NCI-H82 (cell line): ENCODE results near the gene SUSD4.
A peak's percentile ranks its signal among the peaks of the same experiment; 100 is the strongest.
"Not testable (repeated sequence)": the region's sequence is repeated elsewhere in the genome, so short reads cannot be mapped to it uniquely, and the experiment has no call there.

Experiments
- DNase-seq: peaks from one replicate; lab custom pipeline; 2025; lab: John Stamatoyannopoulos, UW

Gene SUSD4, protein sequence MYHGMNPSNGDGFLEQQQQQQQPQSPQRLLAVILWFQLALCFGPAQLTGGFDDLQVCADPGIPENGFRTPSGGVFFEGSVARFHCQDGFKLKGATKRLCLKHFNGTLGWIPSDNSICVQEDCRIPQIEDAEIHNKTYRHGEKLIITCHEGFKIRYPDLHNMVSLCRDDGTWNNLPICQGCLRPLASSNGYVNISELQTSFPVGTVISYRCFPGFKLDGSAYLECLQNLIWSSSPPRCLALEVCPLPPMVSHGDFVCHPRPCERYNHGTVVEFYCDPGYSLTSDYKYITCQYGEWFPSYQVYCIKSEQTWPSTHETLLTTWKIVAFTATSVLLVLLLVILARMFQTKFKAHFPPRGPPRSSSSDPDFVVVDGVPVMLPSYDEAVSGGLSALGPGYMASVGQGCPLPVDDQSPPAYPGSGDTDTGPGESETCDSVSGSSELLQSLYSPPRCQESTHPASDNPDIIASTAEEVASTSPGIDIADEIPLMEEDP

GRCh38 chr1:223363856-223364684 lies at the start of gene SUSD4:
TSS of gene SUSD4 (minus strand) at chr1:223364176. CDS start at chr1:223363425, 751 bp downstream.
- peak; percentile 89 for DNase-seq

GRCh38 chr1:223413216-223413615 lies 49.2 kb upstream of the SUSD4 start:
- no peak for DNase-seq

- no peak for DNase-seq
Observed at GRCh38 chr1:223411710-223412109, 47.7 kb upstream of the SUSD4 start.

DNA sequence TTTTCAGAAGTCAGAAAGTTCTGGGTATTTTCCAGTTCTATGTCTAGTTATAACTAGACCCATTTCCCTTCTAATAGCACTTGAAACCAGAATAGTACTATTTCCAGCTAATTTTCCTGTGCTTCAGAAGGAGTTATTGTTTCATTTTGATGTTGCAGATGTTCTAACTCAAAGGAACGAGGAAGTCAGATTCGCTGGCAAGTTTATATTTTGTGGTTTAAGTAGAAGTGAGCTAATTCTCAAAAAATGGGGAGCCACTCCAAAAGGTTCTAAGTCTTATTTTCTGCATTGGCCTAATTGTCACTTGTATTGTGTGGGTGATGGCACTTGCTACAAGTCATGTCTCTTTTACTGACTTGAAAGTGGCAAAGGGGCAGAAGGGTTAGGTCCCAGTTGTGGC lies 47.3 kb upstream of the SUSD4 start:
- no peak for DNase-seq

- no peak for DNase-seq
Observed at GRCh38 chr1:223410036-223410435, 46.1 kb upstream of the SUSD4 start.

DNA sequence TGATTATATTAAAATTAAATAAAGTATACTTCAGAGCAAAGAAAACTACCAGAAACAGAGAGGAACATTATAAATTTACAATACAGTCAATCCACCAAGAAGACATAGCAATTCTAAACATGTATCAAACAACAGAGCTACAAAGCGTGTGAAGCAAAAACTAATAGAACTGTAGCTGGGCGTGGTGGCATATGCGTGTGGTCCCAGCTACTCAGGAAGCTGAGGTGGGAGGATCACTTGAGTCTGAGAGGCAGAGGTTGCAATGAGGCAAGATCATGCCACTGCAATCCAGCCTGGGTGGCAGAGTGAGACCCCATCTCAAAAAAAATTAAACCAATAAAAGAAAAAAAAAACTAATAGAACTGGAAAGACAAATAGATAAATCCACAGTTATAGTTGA lies 41.5 kb upstream of the SUSD4 start:
- no peak for DNase-seq

DNA sequence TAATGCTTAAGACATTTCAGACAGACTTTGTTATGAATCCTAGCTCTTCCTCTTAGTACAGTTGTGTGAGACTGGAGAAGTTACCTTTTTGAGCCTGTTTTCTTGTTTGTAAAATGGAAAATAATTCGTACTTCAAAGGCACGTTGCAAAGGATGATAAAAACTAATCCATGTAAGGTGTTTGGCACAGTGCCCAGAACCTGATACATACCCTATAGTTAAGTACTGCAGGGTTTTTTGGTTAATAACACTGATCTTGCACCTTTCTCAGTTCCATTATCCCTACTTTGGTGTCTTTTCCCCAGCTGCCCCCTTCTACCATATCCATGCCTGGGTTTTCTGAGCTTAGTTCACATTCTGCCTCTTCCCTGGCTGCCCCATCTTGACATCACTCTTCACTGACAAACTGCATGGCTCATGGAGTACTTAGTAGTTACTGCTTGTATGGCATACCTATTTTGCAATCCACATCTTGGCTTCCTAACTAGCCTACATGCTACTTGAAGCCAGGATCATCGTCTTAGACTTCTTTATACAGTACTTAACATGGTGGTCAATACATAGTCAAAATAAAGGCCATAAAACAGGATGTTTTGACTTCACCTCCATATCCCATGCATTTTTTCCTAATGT lies 39.3 kb upstream of the SUSD4 start:
- peak; percentile 70 for DNase-seq

DNA sequence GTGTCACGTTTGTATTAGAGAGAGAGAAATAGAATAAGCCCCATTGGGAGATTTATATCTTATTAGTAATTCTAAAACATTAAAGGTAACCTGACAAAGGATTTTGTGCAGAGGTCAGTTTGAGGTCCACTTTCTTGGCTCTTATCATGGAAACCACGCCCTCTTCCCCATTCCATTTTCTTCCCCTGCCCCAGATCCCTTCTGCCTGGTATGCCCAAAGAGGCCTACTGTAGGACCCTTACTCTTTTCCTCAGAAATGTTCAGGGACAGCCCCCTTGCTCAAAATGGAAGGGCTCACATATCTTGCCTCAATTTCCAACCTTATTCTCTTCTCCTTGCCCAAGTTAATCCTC lies 38.8 kb upstream of the SUSD4 start:
- DNase-seq, result no peak

DNA sequence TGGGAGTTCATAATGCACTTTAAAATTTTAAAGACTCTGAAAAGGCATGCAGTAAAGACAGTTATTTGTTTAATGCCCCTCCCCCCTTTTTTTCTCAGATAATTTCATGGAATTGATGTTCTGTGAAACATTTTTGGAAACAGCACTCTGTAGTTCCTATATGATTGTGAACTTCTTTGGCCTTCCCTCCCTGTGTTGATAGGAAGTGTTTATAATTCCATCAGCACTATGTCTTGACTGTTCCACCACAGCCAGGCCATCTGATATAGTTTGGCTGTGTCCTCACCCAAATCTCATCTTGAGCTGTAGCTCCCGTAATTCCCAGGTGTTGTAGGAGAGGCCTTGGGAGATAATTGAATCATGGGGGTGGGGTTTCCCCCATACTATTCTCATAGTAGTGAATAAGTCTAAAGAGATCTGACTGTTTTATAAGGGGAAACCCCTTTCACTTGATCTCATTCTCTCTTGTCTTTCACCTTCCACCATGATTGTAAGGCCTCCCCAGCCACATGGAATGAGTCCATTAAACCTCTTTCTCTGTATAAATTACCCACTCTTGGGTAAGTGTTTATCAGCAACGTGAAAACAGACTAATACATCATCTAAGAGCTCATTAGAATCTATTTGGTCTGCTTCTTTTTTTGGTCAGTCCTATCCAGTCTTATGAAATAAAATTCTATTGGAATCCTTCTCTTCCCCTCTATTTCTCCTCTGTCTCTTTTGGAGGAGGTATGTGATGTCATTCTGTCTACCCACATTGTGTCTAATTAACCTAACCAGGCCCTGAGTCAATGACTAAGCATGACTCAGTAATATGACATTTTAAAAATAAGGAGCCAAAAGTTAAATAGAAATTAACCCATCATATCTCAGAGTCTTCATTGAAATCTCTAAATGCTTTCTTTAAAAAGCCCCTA lies 38.2 kb upstream of the SUSD4 start:
- peak; percentile 23 for DNase-seq

DNA sequence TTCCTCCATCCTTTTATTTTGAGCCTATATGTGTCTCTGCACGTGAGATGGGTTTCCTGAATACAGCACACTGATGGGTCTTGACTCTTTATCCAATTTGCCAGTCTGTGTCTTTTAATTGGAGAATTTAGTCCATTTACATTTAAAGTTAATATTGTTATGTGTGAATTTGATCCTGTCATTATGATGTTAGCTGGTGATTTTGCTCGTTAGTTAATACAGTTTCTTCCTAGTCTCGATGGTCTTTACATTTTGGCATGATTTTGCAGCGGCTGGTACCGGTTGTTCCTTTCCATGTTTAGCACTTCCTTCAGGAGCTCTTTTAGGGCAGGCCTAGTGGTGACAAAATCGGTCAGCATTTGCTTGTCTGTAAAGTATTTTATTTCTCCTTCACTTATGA lies 35.4 kb upstream of the SUSD4 start:
- not testable (repeated sequence) for DNase-seq

- no peak for DNase-seq
Observed at GRCh38 chr1:223394706-223395105, 30.7 kb upstream of the SUSD4 start.

DNA sequence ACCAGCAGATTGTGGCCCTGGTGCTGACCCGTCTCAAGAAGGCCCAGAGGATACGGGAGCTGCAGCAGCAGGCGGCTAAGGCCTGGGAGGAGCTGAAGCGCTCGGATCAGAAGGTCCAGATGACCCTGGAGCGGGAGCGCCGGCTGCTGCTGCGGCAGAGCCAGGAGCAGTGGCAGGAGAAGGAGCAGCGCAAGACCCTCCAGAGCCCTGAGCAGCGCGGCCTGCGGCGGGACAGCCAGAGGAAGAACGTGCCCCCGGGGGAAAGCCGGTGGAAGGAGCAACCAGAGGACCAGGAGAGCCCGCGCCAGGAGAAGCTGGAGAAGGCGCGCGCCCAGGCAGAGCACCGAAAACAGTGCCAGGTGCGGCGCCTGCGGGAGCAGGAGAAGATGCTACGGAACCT lies 30.3 kb upstream of the SUSD4 start:
- no peak for DNase-seq

DNA sequence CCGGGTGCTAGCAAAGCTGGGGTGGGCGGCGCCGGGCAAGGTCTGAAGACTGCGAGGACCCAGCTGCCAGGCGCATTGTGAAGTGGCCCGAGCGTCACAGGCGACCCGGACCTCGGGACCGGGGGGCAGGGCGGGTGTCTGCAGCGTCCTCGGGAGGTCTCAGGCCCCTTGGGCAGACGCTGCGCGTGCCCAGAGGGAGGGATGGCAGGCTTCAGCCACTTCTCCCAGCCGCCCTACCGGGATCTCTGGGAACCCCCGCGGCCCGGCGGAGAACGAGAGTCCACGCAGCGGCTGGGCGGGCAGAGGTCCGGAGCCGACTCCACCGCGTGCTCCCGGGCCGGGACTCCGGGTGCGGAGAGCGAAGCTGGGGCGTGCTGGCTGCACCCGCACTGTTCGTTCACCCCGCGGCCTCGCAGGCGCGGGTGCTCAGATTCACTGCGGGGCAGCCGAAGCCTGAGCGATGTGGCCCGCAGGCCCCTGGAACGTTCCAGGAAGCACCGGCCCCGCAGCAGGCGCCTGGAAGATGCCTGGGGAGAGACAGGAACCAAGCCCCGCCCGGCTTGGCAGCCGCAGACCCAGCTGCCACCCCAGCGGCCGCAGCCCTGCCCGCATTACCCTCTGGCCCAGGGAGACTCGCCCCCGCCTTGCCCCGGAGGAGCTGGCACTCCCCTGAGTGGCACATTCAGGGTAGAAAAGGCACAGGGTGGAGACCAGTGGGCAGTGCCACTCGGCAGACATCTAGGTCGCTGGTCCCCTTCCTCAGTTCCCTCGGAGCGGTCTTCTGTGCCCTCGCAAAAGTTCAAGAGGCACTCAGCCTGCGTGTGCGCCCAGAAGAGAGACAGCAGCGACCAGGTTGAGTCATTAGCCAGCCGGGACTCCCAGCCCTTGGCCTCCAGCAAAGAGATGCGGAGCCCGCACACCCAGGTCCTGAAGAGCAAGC lies 29.6 kb upstream of the SUSD4 start, which contains the start of gene CCDC185:
Gene CCDC185 (plus strand): TSS at position 141 of the 940 bp plus-strand sequence. CDS start 61 bp downstream, at position 202.
- no peak for DNase-seq

DNA sequence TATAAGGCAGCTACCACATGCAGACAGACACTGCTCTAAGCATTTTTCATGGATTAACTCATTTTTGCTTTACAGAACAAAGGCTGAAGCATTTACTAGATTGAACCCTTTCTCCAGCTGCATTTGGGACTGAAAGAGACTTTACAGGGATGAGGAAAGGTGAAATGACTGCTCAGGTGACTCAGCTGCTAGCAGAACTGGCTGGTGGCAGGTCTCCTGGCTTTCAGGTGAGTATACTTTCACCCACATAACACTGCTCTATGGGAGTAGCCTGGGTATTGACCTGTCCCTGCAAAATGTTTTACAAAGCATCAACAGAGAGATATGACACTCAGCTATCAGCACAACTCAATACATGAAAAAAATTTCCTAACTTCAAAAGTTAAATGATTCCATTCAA lies 26.6 kb upstream of the SUSD4 start:
- no peak for DNase-seq

DNA sequence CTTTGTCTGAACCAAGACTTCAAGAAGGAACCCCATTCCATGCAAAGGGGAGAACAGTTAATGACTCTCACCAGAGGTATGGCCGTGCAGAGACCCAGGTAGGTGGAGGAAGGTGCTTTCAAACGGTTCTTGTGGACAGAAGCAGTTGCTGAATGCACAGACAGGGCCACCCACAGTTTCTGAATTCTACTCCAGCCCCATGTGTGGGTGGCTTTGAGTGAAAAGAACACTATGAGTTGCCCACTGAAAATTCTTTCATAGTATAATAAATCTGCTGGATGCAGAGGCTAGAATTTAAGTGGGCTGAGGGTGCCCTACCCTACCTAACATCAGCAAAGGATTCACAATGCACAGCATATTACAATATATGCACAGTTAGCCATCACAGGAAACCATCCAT lies 22.0 kb upstream of the SUSD4 start:
- DNase-seq, result no peak

DNA sequence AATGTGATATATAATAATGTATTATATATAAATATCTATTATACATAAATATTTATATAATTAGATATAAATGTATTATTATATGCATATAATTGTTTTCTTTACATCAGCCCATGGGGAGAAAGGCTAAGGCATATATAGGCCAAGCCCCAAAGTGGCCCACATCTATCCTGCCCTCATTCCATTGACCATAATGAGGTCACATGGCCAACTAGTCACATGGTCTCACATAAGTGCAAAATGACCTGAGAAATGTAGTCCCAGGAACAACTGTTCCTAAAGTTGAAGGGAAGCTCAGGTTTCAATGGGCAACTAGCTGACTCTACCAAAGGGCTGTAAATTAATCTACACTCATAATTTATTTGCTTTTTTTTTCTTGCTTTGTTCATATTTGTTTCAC lies 14.8 kb upstream of the SUSD4 start:
- DNase-seq, result no peak

DNA sequence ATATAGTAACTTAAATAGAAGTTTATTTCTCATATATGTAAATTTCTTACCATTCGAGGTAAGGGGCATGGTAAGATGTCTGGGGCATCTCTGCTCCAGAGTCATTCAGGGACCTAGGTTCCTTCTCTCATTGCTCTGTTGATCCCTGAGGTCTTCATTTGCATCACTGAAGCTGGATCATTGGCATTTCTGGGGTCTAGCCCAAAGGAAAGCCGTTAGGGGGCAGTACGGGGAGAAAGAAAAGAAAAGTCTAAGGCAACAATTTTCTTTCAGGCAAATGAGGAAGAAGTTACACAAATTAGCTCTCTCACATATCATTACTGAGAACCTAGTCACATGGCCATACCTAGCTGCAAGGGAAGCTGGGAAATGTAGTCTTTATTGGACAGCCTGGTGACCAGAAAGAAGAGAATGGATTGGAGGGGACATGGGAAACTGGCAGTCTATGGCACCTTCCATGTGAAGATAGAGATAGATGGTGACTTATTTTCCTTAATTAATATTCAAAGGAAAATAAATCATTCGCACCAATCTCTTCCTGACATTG lies 10.2 kb upstream of the SUSD4 start:
- no peak for DNase-seq

DNA sequence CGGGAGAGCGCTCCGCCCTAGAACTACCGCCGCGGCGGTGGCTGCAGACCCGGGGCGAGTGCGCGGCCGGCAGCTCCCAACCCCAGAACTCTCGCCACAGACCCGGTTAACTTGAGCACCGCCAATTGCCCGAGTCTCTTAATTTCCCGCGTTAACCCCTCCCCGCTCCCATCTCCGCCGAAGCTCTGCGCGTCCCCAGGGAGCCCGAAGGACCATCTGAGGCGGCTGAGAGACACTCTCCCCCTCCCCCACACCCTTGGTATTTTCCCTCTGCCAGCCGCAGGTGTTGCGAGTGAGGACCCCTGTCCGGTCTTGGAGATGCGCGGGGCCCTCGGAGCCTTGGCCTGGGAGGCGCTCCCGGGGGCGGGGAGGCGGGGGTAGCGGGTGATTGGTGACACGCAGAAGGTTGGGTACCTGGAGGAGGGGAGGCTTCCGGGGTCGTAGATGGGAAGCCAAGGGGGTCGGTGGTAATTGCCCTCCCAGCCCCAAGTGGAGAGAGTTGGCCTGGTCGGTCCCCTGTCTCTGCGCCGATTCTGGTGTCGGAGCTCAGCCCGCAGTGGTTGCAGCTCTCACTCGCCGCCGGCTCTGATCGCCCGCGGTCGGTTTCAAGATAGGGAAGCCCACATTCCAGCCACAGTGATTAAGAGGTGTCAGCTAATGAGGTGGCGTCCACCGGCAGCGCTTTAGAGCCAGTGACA lies 858 bp upstream of the SUSD4 start:
- DNase-seq, result peak; percentile 71
